IPS DF 6.9 (cell line): Measurements from ENCODE around the gene SEC61A1.

Experiments used
- DNase-seq: peaks from one replicate; pipeline ENCODE4 v3.0.0-alpha.2; 2013; ENCODE audit warnings: low read depth, low spot score
- H3K27ac ChIP-seq: one replicate; pipeline ENCODE4 v1.5.1; 2013; ENCODE audit warnings: low read length, control low read depth
- H3K27me3 ChIP-seq: 2 replicates; pipeline ENCODE4 v1.6.1; 2013; ENCODE audit warnings: mild to moderate bottlenecking, low read length; ENCODE audit not compliant: control insufficient read depth, insufficient read depth
- H3K36me3 ChIP-seq: 2 replicates; pipeline ENCODE4 v1.6.1; 2013; ENCODE audit warnings: low read length; ENCODE audit not compliant: control insufficient read depth, insufficient read depth
- H3K4me1 ChIP-seq: 2 replicates; pipeline ENCODE4 v1.6.1; 2013; ENCODE audit warnings: low read length; ENCODE audit not compliant: control insufficient read depth, insufficient read depth
- H3K4me3 ChIP-seq: 2 replicates; pipeline ENCODE4 v1.5.1; 2013; ENCODE audit warnings: mild to moderate bottlenecking, low read length
- H3K9me3 ChIP-seq: 2 replicates; pipeline ENCODE4 v1.6.1; 2013; ENCODE audit warnings: low read length, inconsistent platforms; ENCODE audit not compliant: control insufficient read depth, insufficient read depth
- WGBS: extraction: QIAGEN DNeasy Blood & Tissue Kit; methylation state at CpG from one replicate; pipeline ENCODE4 v1.1.7; 2013; ENCODE audit warnings: mixed read lengths, missing lambda C conversion rate; ENCODE audit not compliant: insufficient read length, insufficient coverage; 5-methylcytosine and 5-hydroxymethylcytosine counted together

The SEC61A1 gene

DNA sequence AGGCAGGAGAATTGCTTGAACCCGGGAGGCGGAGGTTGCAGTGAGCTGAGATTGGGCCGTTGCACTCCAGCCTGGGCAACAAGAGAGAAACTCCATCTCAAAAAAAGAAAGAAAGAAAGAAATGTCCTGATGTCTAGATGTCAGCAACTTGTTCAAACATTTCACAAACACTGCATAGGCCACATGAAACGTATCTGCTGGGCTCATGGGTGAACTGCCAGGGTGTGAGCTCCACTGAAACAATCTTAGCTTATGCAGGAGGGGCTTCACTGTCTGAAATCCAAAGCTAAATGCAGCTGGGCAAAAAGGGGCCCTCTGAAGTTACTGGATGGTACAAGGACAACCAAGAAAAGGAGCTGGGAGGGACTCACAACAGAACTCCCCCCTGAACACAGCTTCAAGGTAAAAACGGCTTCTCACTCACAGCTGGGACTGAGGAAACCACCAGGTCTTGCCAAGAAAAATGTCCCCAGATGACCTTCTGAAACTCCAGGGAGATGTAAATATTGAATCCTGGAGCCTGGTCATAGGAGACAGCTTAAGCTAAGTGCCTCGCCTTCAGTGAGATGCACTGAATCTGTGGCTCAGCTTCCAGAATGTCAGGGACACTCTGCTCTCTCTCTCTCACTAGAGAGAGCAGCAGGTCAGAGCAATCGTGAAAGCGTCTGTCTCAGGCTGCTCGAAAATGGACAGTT is 31.9 kb downstream of the SEC61A1 start:
- WGBS = no CpG with 5 or more reads among the region's 9 CpGs
- H3K27me3 ChIP-seq = no peaks in the 10 kb centered on the region
- no peaks in the 10 kb centered on the region for H3K9me3 ChIP-seq

DNA sequence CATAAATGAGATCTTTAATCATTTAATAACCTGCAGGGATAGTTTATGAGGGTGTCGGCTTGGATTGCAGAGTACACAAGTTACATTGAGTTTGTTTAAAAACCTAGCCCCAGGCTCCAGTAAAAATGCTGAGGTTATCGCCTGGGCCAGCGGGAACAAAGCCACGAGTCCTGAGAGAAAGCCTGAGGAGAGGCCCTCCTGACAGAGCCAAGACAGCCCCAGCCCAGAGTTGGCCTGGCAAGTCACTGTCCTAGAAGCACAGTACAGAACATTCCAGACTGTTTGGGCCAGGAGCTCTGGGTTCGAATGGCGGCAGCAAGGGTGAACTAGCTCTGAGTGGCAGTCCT is 32.4 kb downstream of the SEC61A1 start:
- Histone ChIP-seq H3K9me3 (no peaks in the 10 kb centered on the region), H3K4me1 (no peaks in the 10 kb centered on the region), H3K27ac (no peak overlapping the region), H3K27me3 (no peaks in the 10 kb centered on the region), H3K4me3 (no peak overlapping the region), H3K36me3 (peaks cover 31% of the 10 kb centered on the region)
- WGBS = no CpG with 5 or more reads among the region's 6 CpGs
- DNase-seq = no peak

More for the DNA sequence above, 31.9 kb downstream of the SEC61A1 start:
- DNase-seq = no peak
- no peak overlapping the region for H3K27ac ChIP-seq
- H3K36me3 ChIP-seq = peaks cover 36% of the 10 kb centered on the region
- H3K4me1 ChIP-seq = no peaks in the 10 kb centered on the region; the same call in 1 of the 2 replicates
- H3K4me3 ChIP-seq = no peak overlapping the region

DNA sequence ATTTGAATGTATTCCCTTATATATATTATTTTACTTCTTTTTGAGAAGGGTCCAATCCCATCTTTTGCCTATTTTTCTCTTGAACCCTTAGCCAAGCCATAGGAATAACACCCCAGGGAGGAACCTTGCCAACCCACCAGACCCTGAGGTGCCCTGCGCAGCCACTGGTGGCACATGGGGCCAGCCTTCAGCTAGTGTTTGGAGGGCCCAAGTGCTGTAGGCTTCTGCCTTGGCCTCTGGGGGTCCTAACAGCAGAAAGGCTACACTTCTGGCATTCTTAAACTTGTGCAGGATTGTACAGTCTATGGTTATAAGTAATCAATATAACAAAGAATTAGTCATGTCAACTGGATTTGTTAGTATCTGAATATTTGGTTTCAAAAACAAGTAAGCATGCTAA is 36.9 kb downstream of the SEC61A1 start:
- Histone ChIP-seq H3K4me3 (no peak overlapping the region), H3K36me3 (peaks cover 20% of the 10 kb centered on the region), H3K27me3 (no peaks in the 10 kb centered on the region), H3K4me1 (no peaks in the 10 kb centered on the region), H3K27ac (no peak overlapping the region), H3K9me3 (no peaks in the 10 kb centered on the region)
- no CpG with 5 or more reads among the region's 1 CpG for WGBS
- no peak for DNase-seq

GRCh38 chr3:128091586-128091985 is 39.3 kb downstream of the SEC61A1 start:
- Histone ChIP-seq H3K9me3 (no peaks in the 10 kb centered on the region), H3K4me1 (peaks cover 2% of the 10 kb centered on the region; the same call in 1 of the 2 replicates), H3K27ac (no peak overlapping the region), H3K4me3 (no peak overlapping the region), H3K27me3 (no peaks in the 10 kb centered on the region), H3K36me3 (peaks cover 17% of the 10 kb centered on the region)
- WGBS = no CpG with 5 or more reads among the region's 2 CpGs
- no peak for DNase-seq

DNA sequence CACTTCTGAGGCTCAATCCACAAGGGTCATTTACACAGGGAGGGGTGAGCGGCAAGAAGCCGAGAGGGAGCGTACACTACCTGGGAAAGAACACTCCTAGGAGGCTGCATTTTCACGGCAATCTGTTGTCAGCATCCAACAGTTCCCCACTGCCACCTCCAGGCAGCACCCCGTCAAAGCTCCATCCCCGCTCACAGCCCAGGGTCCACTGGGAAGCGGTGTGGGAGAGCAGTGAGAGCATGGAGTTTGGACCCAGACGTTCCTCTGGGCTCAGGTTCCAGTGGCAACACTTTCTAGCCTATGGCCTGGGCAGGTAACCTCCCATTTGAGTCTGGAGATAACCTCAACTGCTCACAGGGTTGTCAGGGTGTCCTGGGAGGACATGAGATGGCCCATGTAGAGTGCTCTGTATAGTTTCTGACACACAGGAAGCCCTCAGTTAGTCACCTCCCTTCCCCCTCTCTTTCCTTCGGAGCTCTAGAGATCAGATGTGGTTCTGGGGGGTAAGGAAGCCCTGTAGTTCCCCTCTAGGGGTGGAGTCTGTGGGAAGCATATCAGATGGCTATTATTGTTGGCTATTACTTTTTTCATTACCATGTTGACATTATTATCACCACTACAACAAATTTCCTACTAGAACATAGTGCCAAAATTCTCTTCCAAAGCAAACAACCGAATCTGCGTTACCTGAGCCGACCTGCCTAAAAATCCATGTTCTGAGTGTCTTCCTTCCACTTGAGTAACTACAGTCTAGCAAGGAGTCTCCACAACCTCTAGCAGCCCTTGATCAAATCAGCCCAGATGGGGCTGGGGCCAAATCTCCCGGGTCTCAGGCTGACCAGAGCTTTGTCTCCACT is 42.3 kb downstream of the SEC61A1 start:
- no peak for DNase-seq
- no peaks in the 10 kb centered on the region for H3K27me3 ChIP-seq
- 100% methylated on average over 2 of the region's 13 CpGs for WGBS
- H3K9me3 ChIP-seq = no peaks in the 10 kb centered on the region
- H3K27ac ChIP-seq = no peak overlapping the region
- H3K36me3 ChIP-seq = peaks cover 26% of the 10 kb centered on the region
- H3K4me1 ChIP-seq = peaks cover 4% of the 10 kb centered on the region
- H3K4me3 ChIP-seq = no peak overlapping the region

DNA sequence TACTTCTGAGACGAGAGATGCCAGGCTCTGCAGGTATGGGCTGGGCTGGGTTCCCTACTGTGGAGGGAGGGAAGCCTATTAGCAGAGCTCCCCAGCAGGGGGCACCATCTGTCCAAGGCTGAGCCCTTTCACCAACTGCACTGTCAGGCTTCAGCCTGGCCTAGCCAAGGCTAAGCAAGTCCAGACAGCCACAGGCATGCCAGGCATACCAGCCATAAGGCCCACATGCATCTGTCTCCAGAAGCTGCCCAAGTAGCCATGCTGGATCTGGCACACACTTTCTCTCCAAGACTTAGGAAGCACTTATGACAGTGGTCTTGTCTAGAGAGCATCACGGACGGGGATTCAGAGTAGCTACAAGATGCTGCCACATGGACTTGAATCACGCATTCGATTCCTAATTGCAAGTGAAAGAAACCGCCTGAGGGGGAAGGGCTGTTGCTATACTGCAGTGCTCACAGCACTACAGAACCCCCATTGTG is 43.0 kb downstream of the SEC61A1 start:
- peaks cover 4% of the 10 kb centered on the region for H3K4me1 ChIP-seq
- H3K36me3 ChIP-seq = peaks cover 29% of the 10 kb centered on the region
- no peaks in the 10 kb centered on the region for H3K27me3 ChIP-seq
- no peak overlapping the region for H3K4me3 ChIP-seq
- no peak overlapping the region for H3K27ac ChIP-seq
- no CpG with 5 or more reads among the region's 6 CpGs for WGBS
- no peaks in the 10 kb centered on the region for H3K9me3 ChIP-seq
- peak; percentile 48 for DNase-seq

DNA sequence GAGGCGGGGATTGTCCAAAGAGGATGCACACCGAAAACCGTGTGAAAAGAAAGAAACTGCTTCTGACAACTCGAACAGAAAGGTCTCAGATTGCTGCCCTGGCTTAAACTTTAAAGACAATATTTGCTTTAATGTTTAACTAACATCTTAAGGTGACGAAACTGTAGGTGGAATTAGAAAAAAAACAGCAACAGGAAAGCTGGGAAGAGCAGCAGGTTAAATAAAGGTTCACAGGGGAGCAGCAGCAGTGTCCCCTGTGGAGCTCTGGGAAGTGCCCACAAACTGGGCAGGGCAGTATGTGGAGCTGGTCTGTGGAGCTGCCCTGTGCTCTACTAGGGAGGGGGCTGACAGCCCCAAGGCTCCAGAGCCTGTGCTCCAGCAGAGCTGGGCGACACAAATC is 46.0 kb downstream of the SEC61A1 start:
- peaks cover 37% of the 10 kb centered on the region for H3K36me3 ChIP-seq
- no peak overlapping the region for H3K27ac ChIP-seq
- DNase-seq = no peak
- H3K9me3 ChIP-seq = no peaks in the 10 kb centered on the region
- H3K4me1 ChIP-seq = peaks cover 4% of the 10 kb centered on the region
- no peaks in the 10 kb centered on the region for H3K27me3 ChIP-seq
- H3K4me3 ChIP-seq = no peak overlapping the region
- no CpG with 5 or more reads among the region's 6 CpGs for WGBS

GRCh38 chr3:128100161-128100560 is 47.9 kb downstream of the SEC61A1 start:
- DNase-seq = no peak
- H3K4me1 ChIP-seq = peaks cover 4% of the 10 kb centered on the region
- no peak overlapping the region for H3K27ac ChIP-seq
- no CpG with 5 or more reads among the region's 3 CpGs for WGBS
- H3K9me3 ChIP-seq = no peaks in the 10 kb centered on the region
- no peaks in the 10 kb centered on the region for H3K27me3 ChIP-seq
- no peak overlapping the region for H3K4me3 ChIP-seq
- H3K36me3 ChIP-seq = peaks cover 41% of the 10 kb centered on the region

DNA sequence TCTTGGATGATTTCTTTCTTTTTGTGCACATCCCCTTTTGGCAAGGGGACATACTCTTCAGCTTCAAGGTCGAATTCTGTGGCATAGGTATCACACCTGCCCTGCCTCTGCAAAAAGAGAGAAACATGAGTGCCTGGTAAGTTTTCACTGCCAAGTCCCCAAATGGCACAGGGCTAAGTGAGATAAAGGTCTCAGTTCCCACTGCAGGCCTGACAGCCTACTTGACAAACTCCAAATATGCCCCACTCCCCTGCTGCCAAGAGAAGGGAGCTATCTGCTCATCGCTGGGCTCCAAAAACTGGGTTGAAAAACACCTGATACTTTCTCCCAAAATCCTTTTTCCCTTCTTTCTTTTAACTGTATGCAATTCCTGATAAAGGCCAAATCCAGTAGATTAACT is 48.4 kb downstream of the SEC61A1 start:
- Histone ChIP-seq H3K9me3 (no peaks in the 10 kb centered on the region), H3K27me3 (no peaks in the 10 kb centered on the region), H3K27ac (no peak overlapping the region), H3K4me3 (no peak overlapping the region), H3K36me3 (peaks cover 41% of the 10 kb centered on the region), H3K4me1 (peaks cover 4% of the 10 kb centered on the region)
- DNase-seq = no peak
- WGBS = no CpG with 5 or more reads among the region's 2 CpGs

- Histone ChIP-seq H3K9me3 (no peaks in the 10 kb centered on the region), H3K4me1 (peaks cover 2% of the 10 kb centered on the region; the same call in 1 of the 2 replicates), H3K4me3 (no peak overlapping the region), H3K36me3 (peaks cover 33% of the 10 kb centered on the region; the same call in 1 of the 2 replicates), H3K27ac (no peak overlapping the region), H3K27me3 (no peaks in the 10 kb centered on the region)
- no peak for DNase-seq
- WGBS = no CpG with 5 or more reads among the region's 5 CpGs
Observed at GRCh38 chr3:128103136-128103676, 51.0 kb downstream of the SEC61A1 start.
